A673 (cell line): ENCODE data around the gene PANX2. TPM values are rescaled to one million over a fixed set of nuclear protein-coding genes. Genes with fewer than 3 reads are reported as not detected.

Source experiments
- BruUV-seq: library from RNA; stranded (reverse); fragments of 400-500 nt; replicated peaks from 2 replicates; lab custom pipeline; 2021; lab: Mats Ljungman, UMichigan
- CTCF ChIA-PET: fragments of 300-600 bp; sonication (Branson Sonifier 250); formaldehyde crosslinking; loops from one replicate; lab custom pipeline; 2022; ENCODE audit warnings: antibody characterized with exemption; lab: Charles Lee
- POLR2A ChIA-PET: fragments of 300-600 bp; sonication (Branson Sonifier 250); formaldehyde crosslinking; loops from one replicate; lab custom pipeline; 2022; ENCODE audit warnings: antibody characterized with exemption; ENCODE audit not compliant: low non-redundant PET; lab: Charles Lee
- DNase-seq: peaks from one replicate; pipeline ENCODE4 v3.0.0-alpha.2; 2015; ENCODE audit warnings: low spot score
- H3K27ac ChIP-seq: fragments of 200-600 bp; sonication (generic); 2 replicates; pipeline ENCODE4 v1.5.1; 2016; ENCODE audit warnings: mixed run types, low read depth, mild to moderate bottlenecking, mixed read lengths, antibody characterized with exemption, low read length; ENCODE audit not compliant: poor library complexity, severe bottlenecking
- H3K27me3 ChIP-seq: fragments of 200-600 bp; sonication (generic); replicated peaks from 2 replicates; pipeline ENCODE4 v1.6.1; 2017; ENCODE audit warnings: mixed run types, low read depth, mild to moderate bottlenecking, mixed read lengths, antibody characterized with exemption, low read length; ENCODE audit not compliant: insufficient read depth, poor library complexity
- H3K36me3 ChIP-seq: fragments of 200-600 bp; sonication (generic); 2 replicates; pipeline ENCODE4 v1.6.1; 2016; ENCODE audit warnings: mixed run types, mild to moderate bottlenecking, mixed read lengths, antibody characterized with exemption, low read length; ENCODE audit not compliant: insufficient read depth, poor library complexity, severe bottlenecking
- H3K4me1 ChIP-seq: fragments of 200-600 bp; sonication (generic); 2 replicates; pipeline ENCODE4 v1.6.1; 2017; ENCODE audit warnings: mixed run types, mild to moderate bottlenecking, mixed read lengths, antibody characterized with exemption, low read length; ENCODE audit not compliant: insufficient read depth, poor library complexity, severe bottlenecking
- H3K4me3 ChIP-seq: fragments of 200-600 bp; sonication (generic); 2 replicates; pipeline ENCODE4 v1.5.1; 2016; ENCODE audit warnings: low read depth, mixed run types, mild to moderate bottlenecking, mixed read lengths, low read length; ENCODE audit not compliant: poor library complexity, severe bottlenecking
- H3K9me3 ChIP-seq: fragments of 200-600 bp; sonication (generic); 2 replicates; pipeline ENCODE4 v1.6.1; 2016; ENCODE audit warnings: mixed run types, low read depth, mild to moderate bottlenecking, mixed read lengths, antibody characterized with exemption, low read length; ENCODE audit not compliant: poor library complexity, severe bottlenecking
- EZH2 ChIP-seq: fragments of 200-600 bp; sonication (generic); IDR thresholded peaks from 2 replicates; pipeline ENCODE4 v1.6.1; 2017; ENCODE audit warnings: borderline replicate concordance, low read depth, mild to moderate bottlenecking, mixed read lengths, antibody characterized with exemption, low read length; ENCODE audit not compliant: poor library complexity, severe bottlenecking
- intact Hi-C: fragments of 100-400 bp; cut with micrococcal nuclease; formaldehyde crosslinking; loops from one replicate; pipeline ENCODE4 v1.10.0; 2022; ENCODE audit not compliant: unreplicated experiment
- total RNA-seq: library from RNA; stranded (reverse); gene quantifications from 2 replicates; pipeline ENCODE4 v1.2.3, GENCODE V29; 2021
- TF ChIP-seq, protein P1 (sequence below): fragments of 300-800, 200-600 bp; sonication (generic); conservative IDR thresholded peaks from 2 replicates; pipeline ENCODE4 v1.5.1; 2017; ENCODE audit warnings: low read depth, mild to moderate bottlenecking, antibody characterized with exemption, low read length, moderate library complexity, mixed read lengths

The PANX2 gene
- total RNA-seq, 1 experiment from 2014 or later = 7.6 TPM

DNA sequence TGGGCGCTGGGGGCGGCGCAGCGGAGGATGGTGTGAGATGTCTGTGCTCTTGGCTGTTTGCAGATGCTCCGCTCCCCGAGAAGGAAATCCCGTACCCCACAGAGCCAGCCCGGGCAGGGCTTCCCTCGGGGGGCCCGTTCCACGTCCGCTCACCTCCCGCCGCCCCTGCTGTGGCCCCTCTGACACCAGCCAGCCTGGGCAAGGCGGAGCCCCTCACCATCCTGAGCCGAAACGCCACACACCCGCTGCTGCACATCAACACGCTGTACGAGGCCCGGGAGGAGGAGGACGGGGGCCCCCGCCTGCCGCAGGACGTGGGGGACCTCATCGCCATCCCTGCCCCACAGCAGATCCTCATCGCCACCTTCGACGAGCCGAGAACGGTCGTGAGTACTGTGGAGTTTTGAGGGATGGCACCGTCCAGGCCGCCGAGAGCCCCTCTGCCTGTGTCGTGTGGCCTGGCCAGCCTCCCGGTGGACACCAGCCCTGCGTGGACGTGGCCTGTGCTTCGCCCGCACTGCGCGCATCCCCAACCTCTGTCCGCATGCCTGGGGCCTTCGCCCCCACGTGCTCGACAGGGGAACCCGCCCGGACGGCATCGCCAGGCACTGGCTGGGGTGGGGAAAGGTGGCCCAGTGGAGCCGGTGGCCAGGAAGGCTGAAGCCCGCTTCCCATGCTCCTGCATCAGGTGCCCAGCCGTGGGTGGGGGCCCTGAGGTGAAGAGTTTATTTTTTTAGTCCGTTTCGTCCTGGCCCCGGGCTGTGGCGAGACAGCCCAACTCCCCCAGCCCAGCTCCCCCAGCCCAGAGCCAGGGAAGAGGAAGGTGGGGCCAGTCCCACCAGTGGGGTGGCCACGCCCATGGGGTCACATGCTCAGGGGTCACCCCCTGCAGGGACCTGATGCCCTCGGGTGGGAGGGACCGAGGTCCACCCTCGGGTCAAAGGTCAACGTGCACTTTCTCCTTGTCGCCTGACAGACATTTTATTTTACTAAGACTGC lies 8.6 kb downstream of the PANX2 start:
- H3K9me3 ChIP-seq = no peaks in the 10 kb centered on the region
- H3K36me3 ChIP-seq = no peaks in the 10 kb centered on the region
- intact Hi-C loops = no loop called here
- DNase-seq = no peak
- H3K27ac ChIP-seq = no peak overlapping the region
- no peaks in the 10 kb centered on the region for H3K27me3 ChIP-seq
- no peaks in the 10 kb centered on the region for H3K4me1 ChIP-seq
- TF ChIP-seq EZH2 = no peak
- TF ChIP-seq, protein P1, sequence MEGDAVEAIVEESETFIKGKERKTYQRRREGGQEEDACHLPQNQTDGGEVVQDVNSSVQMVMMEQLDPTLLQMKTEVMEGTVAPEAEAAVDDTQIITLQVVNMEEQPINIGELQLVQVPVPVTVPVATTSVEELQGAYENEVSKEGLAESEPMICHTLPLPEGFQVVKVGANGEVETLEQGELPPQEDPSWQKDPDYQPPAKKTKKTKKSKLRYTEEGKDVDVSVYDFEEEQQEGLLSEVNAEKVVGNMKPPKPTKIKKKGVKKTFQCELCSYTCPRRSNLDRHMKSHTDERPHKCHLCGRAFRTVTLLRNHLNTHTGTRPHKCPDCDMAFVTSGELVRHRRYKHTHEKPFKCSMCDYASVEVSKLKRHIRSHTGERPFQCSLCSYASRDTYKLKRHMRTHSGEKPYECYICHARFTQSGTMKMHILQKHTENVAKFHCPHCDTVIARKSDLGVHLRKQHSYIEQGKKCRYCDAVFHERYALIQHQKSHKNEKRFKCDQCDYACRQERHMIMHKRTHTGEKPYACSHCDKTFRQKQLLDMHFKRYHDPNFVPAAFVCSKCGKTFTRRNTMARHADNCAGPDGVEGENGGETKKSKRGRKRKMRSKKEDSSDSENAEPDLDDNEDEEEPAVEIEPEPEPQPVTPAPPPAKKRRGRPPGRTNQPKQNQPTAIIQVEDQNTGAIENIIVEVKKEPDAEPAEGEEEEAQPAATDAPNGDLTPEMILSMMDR = no peak
- no TSS peak for BruUV-seq
- no peak overlapping the region for H3K4me3 ChIP-seq
- CTCF ChIA-PET = no interaction called here
- POLR2A ChIA-PET = no interaction called here

DNA sequence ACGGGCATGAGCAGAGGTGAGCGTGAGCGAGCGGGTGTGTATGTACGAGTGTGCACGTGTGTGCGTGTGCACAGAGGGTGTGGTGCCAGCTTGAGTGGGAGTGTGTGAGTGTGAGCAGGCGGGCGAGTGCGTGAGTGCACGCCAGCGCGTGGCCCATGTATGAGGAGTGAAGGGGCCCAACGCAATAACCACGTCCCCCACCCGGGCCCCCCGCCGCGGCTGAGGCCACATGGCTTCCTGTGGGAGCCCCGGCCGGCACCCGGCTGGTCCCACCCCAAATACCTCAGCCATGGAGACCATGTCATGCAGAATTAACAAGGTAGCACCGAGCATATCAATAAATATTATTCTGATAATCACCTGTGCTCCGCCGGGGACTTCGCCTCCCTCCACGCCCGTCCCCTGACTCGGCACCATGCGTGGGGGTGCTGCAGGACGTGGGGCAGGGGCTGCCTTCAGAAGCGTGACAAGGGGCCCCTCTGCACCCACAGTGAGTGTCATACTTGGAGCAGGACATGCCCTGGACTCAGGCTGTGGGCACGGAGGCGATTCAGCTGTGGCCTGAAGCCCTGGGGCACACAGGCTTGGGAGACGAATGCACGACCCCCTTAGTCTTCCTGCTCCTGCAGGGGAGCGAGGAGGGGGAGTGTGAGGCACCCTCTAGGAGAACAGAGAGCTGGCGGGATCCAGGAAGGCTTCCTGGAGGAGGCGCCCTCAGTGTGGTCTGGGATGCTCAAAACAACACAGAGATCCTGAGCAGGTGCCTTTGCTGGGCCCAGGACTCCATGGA lies 9.6 kb downstream of the PANX2 start:
- CTCF ChIA-PET = no interaction called here
- intact Hi-C loops = no loop called here

More for the DNA sequence above, 9.6 kb downstream of the PANX2 start:
- no peaks in the 10 kb centered on the region for H3K27me3 ChIP-seq
- POLR2A ChIA-PET = interaction anchor here (0.6 kb wide), 1 partner anchor 203 kb away, joined by 3 read pairs; no protein-coding TSS in a partner anchor
- no peak for TF ChIP-seq EZH2
- TF ChIP-seq, protein P1 = no peak
- no peaks in the 10 kb centered on the region for H3K36me3 ChIP-seq
- H3K9me3 ChIP-seq = no peaks in the 10 kb centered on the region
- no peak for DNase-seq
- no peaks in the 10 kb centered on the region for H3K4me1 ChIP-seq
- BruUV-seq = no TSS peak
- no peak overlapping the region for H3K27ac ChIP-seq
- H3K4me3 ChIP-seq = no peak overlapping the region
